ENCODE results near the gene C6orf47.

DNA sequence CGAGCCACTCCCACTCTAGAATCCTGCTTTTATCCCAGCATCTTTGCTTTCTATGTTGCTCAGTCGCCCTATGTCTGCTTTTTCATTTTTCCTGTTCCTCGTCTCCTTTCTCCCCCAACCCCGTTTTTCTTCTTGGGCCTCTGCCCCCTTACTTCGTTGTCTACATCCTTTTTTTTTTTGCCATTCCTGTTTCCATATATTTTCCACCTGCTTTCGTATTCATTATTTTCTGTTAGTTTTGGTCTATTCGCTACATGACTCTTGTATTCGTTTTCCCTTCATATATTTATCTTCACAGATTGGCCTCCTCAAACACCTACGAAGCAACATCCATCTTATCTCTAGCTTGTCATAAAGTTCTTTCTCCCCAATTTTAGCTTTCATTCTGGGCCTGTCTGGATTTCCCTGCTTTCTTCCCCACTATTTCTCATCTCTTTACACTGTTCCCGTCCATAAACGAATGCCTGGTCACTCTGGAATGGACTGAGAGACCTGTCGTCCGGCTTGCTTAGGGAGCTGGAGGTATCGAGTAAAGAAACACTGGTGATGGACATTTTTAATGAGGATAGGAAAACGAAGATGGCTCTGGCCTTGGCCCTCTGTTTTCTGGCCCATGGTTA is 39.1 kb downstream of the C6orf47 start:
- TF ChIP-seq, protein P1, sequence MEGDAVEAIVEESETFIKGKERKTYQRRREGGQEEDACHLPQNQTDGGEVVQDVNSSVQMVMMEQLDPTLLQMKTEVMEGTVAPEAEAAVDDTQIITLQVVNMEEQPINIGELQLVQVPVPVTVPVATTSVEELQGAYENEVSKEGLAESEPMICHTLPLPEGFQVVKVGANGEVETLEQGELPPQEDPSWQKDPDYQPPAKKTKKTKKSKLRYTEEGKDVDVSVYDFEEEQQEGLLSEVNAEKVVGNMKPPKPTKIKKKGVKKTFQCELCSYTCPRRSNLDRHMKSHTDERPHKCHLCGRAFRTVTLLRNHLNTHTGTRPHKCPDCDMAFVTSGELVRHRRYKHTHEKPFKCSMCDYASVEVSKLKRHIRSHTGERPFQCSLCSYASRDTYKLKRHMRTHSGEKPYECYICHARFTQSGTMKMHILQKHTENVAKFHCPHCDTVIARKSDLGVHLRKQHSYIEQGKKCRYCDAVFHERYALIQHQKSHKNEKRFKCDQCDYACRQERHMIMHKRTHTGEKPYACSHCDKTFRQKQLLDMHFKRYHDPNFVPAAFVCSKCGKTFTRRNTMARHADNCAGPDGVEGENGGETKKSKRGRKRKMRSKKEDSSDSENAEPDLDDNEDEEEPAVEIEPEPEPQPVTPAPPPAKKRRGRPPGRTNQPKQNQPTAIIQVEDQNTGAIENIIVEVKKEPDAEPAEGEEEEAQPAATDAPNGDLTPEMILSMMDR (IDR thresholded peaks at IDR 0.05; ENCODE audit: low read length) = no peak
- TF ChIP-seq EZH2 (optimal IDR thresholded peaks at IDR 0.05; ENCODE audit: low read depth, low read length) (no peak), EZH2phosphoT487 (IDR thresholded peaks at IDR 0.05; ENCODE audit: low read length) (no peak)

Data from MM.1S (cell line).